Measurements from ENCODE around the gene SNTB2.

Gene SNTB2

DNA sequence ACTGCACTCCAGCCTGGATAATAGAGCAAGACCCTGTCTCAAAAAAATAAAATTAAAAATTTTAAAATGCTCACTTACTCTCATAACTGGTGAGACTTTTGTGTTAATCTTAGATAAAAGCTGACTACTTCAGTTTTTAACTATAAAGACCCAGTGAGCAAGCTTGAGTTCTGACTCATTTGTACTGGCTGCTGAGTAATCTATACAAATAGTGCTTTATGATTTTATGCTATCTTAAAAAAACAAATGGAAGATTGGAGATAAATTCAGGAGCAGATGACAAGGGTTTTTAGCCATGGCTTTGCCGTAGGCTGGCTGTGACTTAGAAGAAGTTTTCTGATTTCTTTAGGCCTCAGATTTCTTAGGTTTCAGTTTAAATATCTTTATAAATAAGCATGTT is 30.5 kb downstream of the SNTB2 start:
- H3K23ac ChIP-seq (ENCODE audit: low read length in 2 of 2) = no peak overlapping the region
- WGBS = 0% methylated on average over 1 of the region's 1 CpG
- H3K18ac ChIP-seq (ENCODE audit: low read depth in 1 of 2, low read length in 2 of 2) = peak overlapping the region in 1 of 2 experiments; percentile 11
- no peak overlapping the region for H2BK5ac ChIP-seq (ENCODE audit: low read depth, low read length, poor library complexity, severe bottlenecking)
- H3K4me1 ChIP-seq (ENCODE audit: control insufficient read depth, insufficient read depth, low read depth, low read length) = peaks cover 7% of the 10 kb centered on the region
- no peaks in the 10 kb centered on the region for H3K9me3 ChIP-seq (ENCODE audit: control insufficient read depth, low read length)
- H2BK120ac ChIP-seq (ENCODE audit: low read depth, low read length) = no peak overlapping the region
- H3K27ac ChIP-seq (ENCODE audit: low read length, poor library complexity, severe bottlenecking) = peak overlapping the region; percentile 54
- peaks cover 12% of the 10 kb centered on the region for H3K79me1 ChIP-seq (replicated peaks; ENCODE audit: low read length, poor library complexity, severe bottlenecking)
- peak overlapping the region; percentile 65 for H3K4me2 ChIP-seq (ENCODE audit: low read length, poor library complexity, severe bottlenecking)
- peak overlapping the region; percentile 77 for H2AK5ac ChIP-seq (ENCODE audit: low read length, severe bottlenecking)
- H4K8ac ChIP-seq (ENCODE audit: low read length) = no peak overlapping the region
- H2AFZ ChIP-seq (ENCODE audit: low read depth, low read length) = no peak overlapping the region
- peak overlapping the region; percentile 54 for H3K9ac ChIP-seq (ENCODE audit: low read length)
- no peak overlapping the region for H2BK12ac ChIP-seq (ENCODE audit: low read length in 2 of 2)
- no peak overlapping the region for H3K4ac ChIP-seq (ENCODE audit: low read depth in 1 of 2, low read length in 2 of 2)
- DNase-seq = peak; percentile 72
- no peak overlapping the region for H3K14ac ChIP-seq (ENCODE audit: low read length in 2 of 2)
- H4K91ac ChIP-seq (ENCODE audit: low read length) = no peak overlapping the region
- no peaks in the 10 kb centered on the region for H3K27me3 ChIP-seq (ENCODE audit: control insufficient read depth in 1 of 2, insufficient read depth in 1 of 2, low read length in 2 of 2)
- peak overlapping the region in 1 of 2 experiments; percentile 21 for H3K4me3 ChIP-seq (ENCODE audit: insufficient read depth in 1 of 2, low read depth in 1 of 2, low read length in 2 of 2)
- peaks cover 0 to 4% of the 10 kb centered on the region in 2 experiments for H3K36me3 ChIP-seq (ENCODE audit: control insufficient read depth in 1 of 2, insufficient read depth in 2 of 2, low read depth in 1 of 2, low read length in 2 of 2)
- no peak overlapping the region for H2BK15ac ChIP-seq (ENCODE audit: low read depth, poor library complexity, severe bottlenecking)

GRCh38 chr16:69219279-69219678 is 32.3 kb downstream of the SNTB2 start:
- H2AFZ ChIP-seq (ENCODE audit: low read depth, low read length) = no peak overlapping the region
- no peak overlapping the region for H3K4me3 ChIP-seq (ENCODE audit: insufficient read depth in 1 of 2, low read depth in 1 of 2, low read length in 2 of 2)
- no peak overlapping the region for H3K27ac ChIP-seq (ENCODE audit: low read length, poor library complexity, severe bottlenecking)
- no peak overlapping the region for H3K18ac ChIP-seq (ENCODE audit: low read depth in 1 of 2, low read length in 2 of 2)
- no peak overlapping the region for H4K91ac ChIP-seq (ENCODE audit: low read length)
- H2BK12ac ChIP-seq (ENCODE audit: low read length in 2 of 2) = no peak overlapping the region
- H3K79me1 ChIP-seq (replicated peaks; ENCODE audit: low read length, poor library complexity, severe bottlenecking) = peaks cover 12% of the 10 kb centered on the region
- no peak overlapping the region for H2AK5ac ChIP-seq (ENCODE audit: low read length, severe bottlenecking)
- H2BK15ac ChIP-seq (ENCODE audit: low read depth, poor library complexity, severe bottlenecking) = no peak overlapping the region
- no peak overlapping the region for H3K23ac ChIP-seq (ENCODE audit: low read length in 2 of 2)
- WGBS = no CpG with 5 or more reads among the region's 1 CpG
- H3K9me3 ChIP-seq (ENCODE audit: control insufficient read depth, low read length) = no peaks in the 10 kb centered on the region
- H3K4me1 ChIP-seq (ENCODE audit: control insufficient read depth, insufficient read depth, low read depth, low read length) = peaks cover 8% of the 10 kb centered on the region
- H2BK5ac ChIP-seq (ENCODE audit: low read depth, low read length, poor library complexity, severe bottlenecking) = no peak overlapping the region
- H3K4me2 ChIP-seq (ENCODE audit: low read length, poor library complexity, severe bottlenecking) = no peak overlapping the region
- H3K4ac ChIP-seq (ENCODE audit: low read depth in 1 of 2, low read length in 2 of 2) = no peak overlapping the region
- H3K36me3 ChIP-seq (ENCODE audit: control insufficient read depth in 1 of 2, insufficient read depth in 2 of 2, low read depth in 1 of 2, low read length in 2 of 2) = no peaks in the 10 kb centered on the region
- no peak overlapping the region for H2BK120ac ChIP-seq (ENCODE audit: low read depth, low read length)
- no peaks in the 10 kb centered on the region for H3K27me3 ChIP-seq (ENCODE audit: control insufficient read depth in 1 of 2, insufficient read depth in 1 of 2, low read length in 2 of 2)
- no peak overlapping the region for H3K14ac ChIP-seq (ENCODE audit: low read length in 2 of 2)
- H4K8ac ChIP-seq (ENCODE audit: low read length) = no peak overlapping the region
- peak; percentile 37 for DNase-seq
- no peak overlapping the region for H3K9ac ChIP-seq (ENCODE audit: low read length)

- no peaks in the 10 kb centered on the region for H3K9me3 ChIP-seq (ENCODE audit: control insufficient read depth, low read length)
- no peak overlapping the region for H2BK12ac ChIP-seq (ENCODE audit: low read length in 2 of 2)
- H3K23ac ChIP-seq (ENCODE audit: low read length in 2 of 2) = no peak overlapping the region
- H4K8ac ChIP-seq (ENCODE audit: low read length) = no peak overlapping the region
- H3K4me2 ChIP-seq (ENCODE audit: low read length, poor library complexity, severe bottlenecking) = no peak overlapping the region
- H2BK15ac ChIP-seq (ENCODE audit: low read depth, poor library complexity, severe bottlenecking) = no peak overlapping the region
- peaks cover 5% of the 10 kb centered on the region for H3K4me1 ChIP-seq (ENCODE audit: control insufficient read depth, insufficient read depth, low read depth, low read length)
- no peaks in the 10 kb centered on the region for H3K27me3 ChIP-seq (ENCODE audit: control insufficient read depth in 1 of 2, insufficient read depth in 1 of 2, low read length in 2 of 2)
- H3K9ac ChIP-seq (ENCODE audit: low read length) = no peak overlapping the region
- no peak overlapping the region for H2AK5ac ChIP-seq (ENCODE audit: low read length, severe bottlenecking)
- H3K4ac ChIP-seq (ENCODE audit: low read depth in 1 of 2, low read length in 2 of 2) = no peak overlapping the region
- WGBS = 96% methylated on average over 6 of the region's 6 CpGs
- DNase-seq = no peak
- no peak overlapping the region for H3K4me3 ChIP-seq (ENCODE audit: insufficient read depth in 1 of 2, low read depth in 1 of 2, low read length in 2 of 2)
- H3K14ac ChIP-seq (ENCODE audit: low read length in 2 of 2) = no peak overlapping the region
- peaks cover 12% of the 10 kb centered on the region for H3K79me1 ChIP-seq (replicated peaks; ENCODE audit: low read length, poor library complexity, severe bottlenecking)
- H3K36me3 ChIP-seq (ENCODE audit: control insufficient read depth in 1 of 2, insufficient read depth in 2 of 2, low read depth in 1 of 2, low read length in 2 of 2) = no peaks in the 10 kb centered on the region
- H4K91ac ChIP-seq (ENCODE audit: low read length) = no peak overlapping the region
- no peak overlapping the region for H2AFZ ChIP-seq (ENCODE audit: low read depth, low read length)
- H3K18ac ChIP-seq (ENCODE audit: low read depth in 1 of 2, low read length in 2 of 2) = no peak overlapping the region
- no peak overlapping the region for H2BK5ac ChIP-seq (ENCODE audit: low read depth, low read length, poor library complexity, severe bottlenecking)
- no peak overlapping the region for H3K27ac ChIP-seq (ENCODE audit: low read length, poor library complexity, severe bottlenecking)
- no peak overlapping the region for H2BK120ac ChIP-seq (ENCODE audit: low read depth, low read length)
Observed at GRCh38 chr16:69223882-69224281, 36.9 kb downstream of the SNTB2 start.

DNA sequence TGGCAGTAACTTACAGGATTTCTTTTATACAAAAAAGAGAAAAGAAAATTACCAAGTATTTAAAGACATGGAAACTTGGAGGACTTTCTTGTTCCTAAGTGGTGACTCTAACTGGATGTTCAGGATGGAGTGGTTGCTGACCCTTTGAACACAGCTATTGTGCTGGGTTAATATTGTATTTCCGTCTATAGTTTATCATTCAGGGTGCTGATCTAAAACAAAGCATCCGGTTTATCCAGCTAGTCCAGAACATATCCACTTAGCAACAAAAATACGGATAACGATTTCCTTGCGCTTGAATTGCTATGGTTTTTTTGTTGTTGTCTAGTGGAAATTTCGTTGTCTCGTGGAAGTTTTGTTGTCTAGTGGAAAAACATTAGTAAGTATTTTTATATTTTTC is 38.2 kb downstream of the SNTB2 start:
- Histone ChIP-seq H2BK15ac (ENCODE audit: low read depth, poor library complexity, severe bottlenecking) (no peak overlapping the region), H3K79me1 (replicated peaks; ENCODE audit: low read length, poor library complexity, severe bottlenecking) (peaks cover 17% of the 10 kb centered on the region), H3K36me3 (ENCODE audit: control insufficient read depth in 1 of 2, insufficient read depth in 2 of 2, low read depth in 1 of 2, low read length in 2 of 2) (no peaks in the 10 kb centered on the region), H2BK120ac (ENCODE audit: low read depth, low read length) (no peak overlapping the region), H3K9me3 (ENCODE audit: control insufficient read depth, low read length) (no peaks in the 10 kb centered on the region), H3K27ac (ENCODE audit: low read length, poor library complexity, severe bottlenecking) (no peak overlapping the region), H3K14ac (ENCODE audit: low read length in 2 of 2) (no peak overlapping the region), H4K8ac (ENCODE audit: low read length) (no peak overlapping the region), H3K9ac (ENCODE audit: low read length) (no peak overlapping the region), H3K27me3 (ENCODE audit: control insufficient read depth in 1 of 2, insufficient read depth in 1 of 2, low read length in 2 of 2) (no peaks in the 10 kb centered on the region), H2BK5ac (ENCODE audit: low read depth, low read length, poor library complexity, severe bottlenecking) (no peak overlapping the region), H3K18ac (ENCODE audit: low read depth in 1 of 2, low read length in 2 of 2) (no peak overlapping the region), H2AK5ac (ENCODE audit: low read length, severe bottlenecking) (no peak overlapping the region), H3K4me2 (ENCODE audit: low read length, poor library complexity, severe bottlenecking) (no peak overlapping the region), H3K4ac (ENCODE audit: low read depth in 1 of 2, low read length in 2 of 2) (no peak overlapping the region), H2AFZ (ENCODE audit: low read depth, low read length) (no peak overlapping the region), H3K4me3 (ENCODE audit: insufficient read depth in 1 of 2, low read depth in 1 of 2, low read length in 2 of 2) (no peak overlapping the region), H3K4me1 (ENCODE audit: control insufficient read depth, insufficient read depth, low read depth, low read length) (peaks cover 5% of the 10 kb centered on the region), H3K23ac (ENCODE audit: low read length in 2 of 2) (no peak overlapping the region), H4K91ac (ENCODE audit: low read length) (no peak overlapping the region), H2BK12ac (ENCODE audit: low read length in 2 of 2) (no peak overlapping the region)
- no peak for DNase-seq
- no CpG with 5 or more reads among the region's 7 CpGs for WGBS
